Renal pelvis (tissue), 12 donors: ENCODE measurements around the gene CLIC5. TPM values are rescaled to one million over a fixed set of nuclear protein-coding genes. Genes with fewer than 3 reads are reported as not detected.

Experiments
- DNase-seq: peaks from one replicate; pipeline ENCODE4 v3.0.0-alpha.2; 2013
- long read RNA-seq, 16 experiments: transcript quantifications; one replicate each; lab custom pipeline, GENCODE V29; 2026
- polyA plus RNA-seq, 3 donors: library from polyadenylated mRNA; unstranded; fragments of 120-200 nt; gene quantifications; one replicate each; pipeline ENCODE4 v1.2.1, GENCODE V29; 2013; ENCODE audit not compliant: insufficient read length in 3 of 3

The CLIC5 gene
- polyA plus RNA-seq = 100 to 1,000 TPM; 191 to 218 (median 212) TPM
- long read RNA-seq, donor 1, full-length matches to known transcripts = 34 of 39 reads
- long read RNA-seq, donor 1, partial matches to known transcripts = 5 of 39 reads
- long read RNA-seq, donor 1, other reads (novel, unspliced or antisense) = 0 of 39 reads
- long read RNA-seq, donor 2, full-length matches to known transcripts = 55 of 55 reads
- long read RNA-seq, donor 2, partial matches to known transcripts = 0 of 55 reads
- long read RNA-seq, donor 2, other reads (novel, unspliced or antisense) = 0 of 55 reads
- long read RNA-seq, donor 3, full-length matches to known transcripts = 48 of 67 reads
- long read RNA-seq, donor 3, partial matches to known transcripts = 19 of 67 reads
- long read RNA-seq, donor 3, other reads (novel, unspliced or antisense) = 0 of 67 reads
- long read RNA-seq, donor 4, full-length matches to known transcripts = 37 of 42 reads
- long read RNA-seq, donor 4, partial matches to known transcripts = 5 of 42 reads
- long read RNA-seq, donor 4, other reads (novel, unspliced or antisense) = 0 of 42 reads
- long read RNA-seq, donor 5, full-length matches to known transcripts = 37 of 59 reads
- long read RNA-seq, donor 5, partial matches to known transcripts = 22 of 59 reads
- long read RNA-seq, donor 5, other reads (novel, unspliced or antisense) = 0 of 59 reads
- long read RNA-seq, donor 6, full-length matches to known transcripts = 65 of 70 reads
- long read RNA-seq, donor 6, partial matches to known transcripts = 5 of 70 reads
- long read RNA-seq, donor 6, other reads (novel, unspliced or antisense) = 0 of 70 reads
- long read RNA-seq, donor 7, full-length matches to known transcripts = 88 of 165 reads
- long read RNA-seq, donor 7, partial matches to known transcripts = 72 of 165 reads
- long read RNA-seq, donor 7, other reads (novel, unspliced or antisense) = 5 of 165 reads
- long read RNA-seq, donor 8, full-length matches to known transcripts = 2 of 2 reads
- long read RNA-seq, donor 8, partial matches to known transcripts = 0 of 2 reads
- long read RNA-seq, donor 8, other reads (novel, unspliced or antisense) = 0 of 2 reads
- long read RNA-seq, donor 9, full-length matches to known transcripts = 84 of 97 reads
- long read RNA-seq, donor 9, partial matches to known transcripts = 13 of 97 reads
- long read RNA-seq, donor 9, other reads (novel, unspliced or antisense) = 0 of 97 reads
- long read RNA-seq, donor 10, full-length matches to known transcripts = 57 of 111 reads
- long read RNA-seq, donor 10, partial matches to known transcripts = 45 of 111 reads
- long read RNA-seq, donor 10, other reads (novel, unspliced or antisense) = 9 of 111 reads
- long read RNA-seq, donor 11, full-length matches to known transcripts = 43 of 75 reads
- long read RNA-seq, donor 11, partial matches to known transcripts = 32 of 75 reads
- long read RNA-seq, donor 11, other reads (novel, unspliced or antisense) = 0 of 75 reads
- long read RNA-seq, donor 12, full-length matches to known transcripts = 74 of 96 reads
- long read RNA-seq, donor 12, partial matches to known transcripts = 22 of 96 reads
- long read RNA-seq, donor 12, other reads (novel, unspliced or antisense) = 0 of 96 reads
- long read RNA-seq, donor 13, full-length matches to known transcripts = 38 of 55 reads
- long read RNA-seq, donor 13, partial matches to known transcripts = 17 of 55 reads
- long read RNA-seq, donor 13, other reads (novel, unspliced or antisense) = 0 of 55 reads
- long read RNA-seq, donor 14, full-length matches to known transcripts = 79 of 173 reads
- long read RNA-seq, donor 14, partial matches to known transcripts = 88 of 173 reads
- long read RNA-seq, donor 14, other reads (novel, unspliced or antisense) = 6 of 173 reads
- long read RNA-seq, donor 15, full-length matches to known transcripts = 26 of 36 reads
- long read RNA-seq, donor 15, partial matches to known transcripts = 10 of 36 reads
- long read RNA-seq, donor 15, other reads (novel, unspliced or antisense) = 0 of 36 reads
- long read RNA-seq, donor 16, full-length matches to known transcripts = 53 of 81 reads
- long read RNA-seq, donor 16, partial matches to known transcripts = 28 of 81 reads
- long read RNA-seq, donor 16, other reads (novel, unspliced or antisense) = 0 of 81 reads

DNA sequence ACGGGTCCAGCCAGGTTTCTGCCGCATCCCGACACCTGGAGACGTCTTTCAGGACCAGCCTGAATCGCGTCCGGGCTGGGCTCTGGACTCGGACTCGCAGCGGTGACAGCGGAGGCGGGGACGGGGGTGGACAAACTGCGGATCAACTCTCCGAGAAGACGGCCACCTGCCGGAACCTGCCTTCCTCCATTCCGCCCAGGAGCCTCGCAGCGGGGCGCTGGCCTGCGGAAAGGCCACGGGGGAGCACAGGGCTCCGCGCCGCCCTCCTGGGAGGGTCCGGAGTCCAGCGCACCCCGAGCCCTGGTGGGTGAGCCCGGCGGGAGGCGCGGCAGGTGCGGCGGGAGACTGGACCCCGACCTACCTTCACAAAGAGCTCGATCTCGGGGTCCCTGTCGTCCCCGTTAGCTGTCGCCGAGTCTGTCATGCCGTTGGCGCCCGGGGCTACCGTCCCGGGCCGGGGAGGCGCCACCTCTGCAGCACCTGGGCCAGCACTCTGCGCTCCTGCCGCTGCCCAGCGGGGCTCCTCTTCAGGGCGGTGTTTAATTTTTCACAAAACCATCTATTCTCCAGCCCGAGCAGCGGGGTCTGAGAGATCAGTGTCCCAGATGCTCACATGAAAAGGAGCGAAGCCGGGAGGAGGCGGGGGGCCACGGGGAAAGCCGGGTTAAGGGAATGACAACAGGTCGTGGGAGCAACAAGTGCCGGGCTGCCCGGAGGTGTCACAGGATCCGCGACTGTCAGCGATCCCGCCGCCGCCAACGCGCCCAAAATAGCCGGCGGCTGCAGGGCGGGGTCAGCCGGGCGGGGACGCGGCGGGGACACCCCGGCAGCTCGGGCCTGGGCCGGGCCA, at the start of gene CLIC5:
CLIC5 (minus strand) TSS at position 742 of the 850 bp plus-strand sequence; CDS start at position 424, 318 bp downstream.
- DNase-seq = no peak

DNA sequence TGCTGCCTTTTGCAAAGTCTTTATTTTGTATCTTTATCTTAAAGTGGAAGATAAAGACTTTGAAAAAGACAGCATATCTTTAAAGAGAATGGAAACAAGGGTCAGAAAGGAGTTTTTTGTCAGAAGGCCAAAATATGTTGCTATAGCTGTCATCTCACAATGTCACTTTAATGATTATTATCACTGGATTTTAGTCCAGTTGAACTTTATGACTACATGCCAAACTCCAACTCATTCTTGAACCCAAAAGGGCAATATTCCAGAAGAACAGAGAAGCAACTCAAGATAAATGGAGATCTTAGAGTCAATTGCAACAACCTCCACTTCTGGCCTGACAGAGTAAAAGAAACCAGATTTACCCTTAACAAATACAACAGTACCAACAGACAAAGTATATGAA, 47.3 kb upstream of the CLIC5 start:
- no peak for DNase-seq

DNA sequence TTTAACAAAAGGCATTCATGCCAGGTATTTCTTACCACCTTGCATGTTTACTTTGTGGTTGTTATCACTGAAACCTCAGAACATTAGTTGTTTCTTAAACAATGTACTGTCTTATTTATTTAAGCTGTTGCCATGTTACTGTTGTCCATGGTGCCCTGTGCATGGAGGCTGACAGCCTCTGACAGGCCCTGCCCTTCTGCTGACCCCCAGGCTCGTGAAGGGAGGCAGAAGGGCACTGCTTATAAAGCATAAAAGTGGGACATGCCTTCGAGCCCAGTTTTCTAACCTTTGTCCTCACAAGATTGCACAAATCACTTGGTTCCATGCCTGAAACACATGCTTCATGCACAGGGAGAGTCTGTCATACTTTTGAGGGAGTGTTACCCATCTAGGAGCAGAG, 46.7 kb upstream of the CLIC5 start:
- DNase-seq = no peak

DNA sequence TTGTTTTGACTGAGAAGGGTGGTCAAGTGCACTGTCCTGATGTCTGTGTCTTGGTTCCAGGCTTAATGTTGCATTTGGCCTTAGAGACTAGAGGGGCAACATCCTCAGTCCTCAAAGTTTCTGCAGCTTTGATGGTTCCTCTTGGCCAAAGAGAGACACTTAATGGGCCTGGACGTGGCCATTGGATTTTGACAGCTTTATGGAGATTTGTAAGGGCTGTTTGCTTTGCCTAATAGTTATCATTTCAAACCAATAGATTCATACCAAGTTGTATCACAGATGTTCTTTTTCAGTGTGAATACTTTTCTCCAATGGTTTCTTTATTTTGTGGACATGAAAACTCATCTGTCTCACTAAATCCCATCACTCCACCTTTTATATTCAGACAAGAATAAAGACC, 45.8 kb upstream of the CLIC5 start:
- DNase-seq = peak; percentile 54

DNA sequence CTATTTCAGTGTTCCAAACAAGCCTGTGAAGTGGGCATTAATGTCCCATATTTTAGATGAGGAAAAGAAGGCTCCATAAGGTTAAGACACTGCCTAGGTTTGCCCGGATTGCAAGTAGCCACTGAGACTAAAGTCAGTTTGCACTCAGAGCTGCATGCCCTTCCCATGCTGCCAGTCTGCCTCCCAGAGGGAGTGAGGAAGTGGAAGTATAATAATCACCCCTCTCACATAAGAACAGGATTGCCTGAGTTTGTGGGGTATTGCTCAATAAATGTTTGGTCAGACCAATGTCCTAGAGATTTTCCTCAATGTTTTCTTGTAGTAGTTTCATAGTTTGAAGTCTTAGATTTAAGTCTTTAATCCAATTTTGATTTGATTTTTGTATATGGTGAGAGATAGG, 43.9 kb upstream of the CLIC5 start:
- DNase-seq = no peak

DNA sequence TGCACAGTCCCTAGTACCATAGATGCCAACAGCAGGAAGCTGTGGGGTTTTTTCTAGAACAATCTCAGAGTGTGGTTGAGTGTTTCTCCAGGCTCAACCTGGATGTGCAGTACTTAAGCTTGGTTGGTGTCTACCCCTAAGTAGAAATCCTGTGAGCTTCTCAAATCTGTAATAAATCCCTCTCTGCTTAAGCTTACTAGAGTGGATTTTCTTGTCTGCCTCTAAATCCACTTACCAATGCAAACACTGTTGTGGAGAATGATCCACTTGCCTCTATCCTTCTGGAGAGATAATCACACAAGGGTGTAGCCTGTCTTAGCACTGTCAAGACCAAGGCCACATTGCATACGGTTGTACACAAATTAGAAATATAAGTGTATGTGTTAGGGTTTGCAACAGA, 43.3 kb upstream of the CLIC5 start:
- DNase-seq = no peak

DNA sequence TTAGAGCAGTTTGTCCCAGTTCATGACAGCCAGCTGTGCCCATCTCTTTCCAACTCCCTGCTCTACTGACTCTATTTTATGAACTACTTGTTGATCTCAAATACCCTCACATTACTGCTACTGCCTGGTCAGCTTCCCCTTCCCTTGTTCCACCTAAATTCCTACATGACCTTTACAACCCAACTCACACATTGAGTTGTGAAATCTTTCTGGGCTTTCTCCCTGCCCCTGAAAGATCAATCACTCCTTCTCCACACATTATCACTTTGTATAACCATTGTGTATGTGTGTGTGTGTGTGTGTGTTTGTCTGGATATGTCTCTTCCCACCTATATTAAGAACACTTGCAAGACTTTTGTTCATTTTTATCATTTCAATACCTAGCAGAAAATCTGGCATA, 42.1 kb upstream of the CLIC5 start:
- DNase-seq = no peak

DNA sequence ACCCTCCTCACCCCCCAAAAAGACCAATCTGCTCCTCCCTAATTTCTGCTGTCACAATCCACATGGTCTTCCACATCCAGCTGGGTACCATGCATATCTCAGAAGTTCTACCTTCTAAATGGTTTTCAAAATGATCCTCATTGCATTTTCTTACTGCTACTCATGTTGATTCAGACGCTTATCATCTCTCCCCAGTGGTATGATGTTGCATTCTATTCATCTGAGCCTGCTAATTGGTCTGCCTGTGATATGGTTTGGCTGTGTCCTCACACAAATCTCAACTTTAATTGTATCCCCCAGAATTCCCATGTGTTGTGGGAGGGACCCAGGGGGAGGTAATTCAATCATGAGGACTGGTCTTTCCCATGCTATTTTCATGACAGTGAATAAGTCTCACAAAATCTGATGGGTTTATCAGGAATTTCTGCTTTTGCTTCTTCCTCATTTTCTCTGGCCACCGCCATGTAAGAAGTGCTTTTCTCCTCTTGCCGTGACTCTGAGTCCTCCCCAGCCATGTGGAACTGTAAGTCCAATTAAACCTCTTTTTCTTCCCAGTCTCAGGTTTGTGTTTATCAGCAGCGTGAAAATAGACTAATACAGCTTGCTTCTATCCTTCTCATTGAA, 41.4 kb upstream of the CLIC5 start:
- DNase-seq = no peak

DNA sequence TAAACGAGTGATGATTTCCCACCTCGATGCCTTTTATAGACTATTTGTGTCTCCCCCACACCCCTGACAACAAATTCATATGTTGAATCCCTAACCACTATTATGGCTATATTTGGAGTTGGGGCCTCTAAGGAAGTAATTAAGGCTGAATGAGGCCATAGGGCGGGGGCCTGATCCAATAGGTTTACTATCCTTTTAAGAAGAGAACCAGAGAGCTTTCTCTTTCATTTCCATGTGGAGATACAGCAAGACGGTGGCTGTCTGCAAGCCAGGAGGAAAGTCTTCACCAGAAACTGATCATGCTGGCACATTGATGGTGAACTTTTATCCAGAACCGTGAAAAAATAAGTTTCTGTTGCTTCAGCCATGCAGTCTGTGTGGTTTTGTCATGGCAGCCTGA, 38.9 kb upstream of the CLIC5 start:
- no peak for DNase-seq

DNA sequence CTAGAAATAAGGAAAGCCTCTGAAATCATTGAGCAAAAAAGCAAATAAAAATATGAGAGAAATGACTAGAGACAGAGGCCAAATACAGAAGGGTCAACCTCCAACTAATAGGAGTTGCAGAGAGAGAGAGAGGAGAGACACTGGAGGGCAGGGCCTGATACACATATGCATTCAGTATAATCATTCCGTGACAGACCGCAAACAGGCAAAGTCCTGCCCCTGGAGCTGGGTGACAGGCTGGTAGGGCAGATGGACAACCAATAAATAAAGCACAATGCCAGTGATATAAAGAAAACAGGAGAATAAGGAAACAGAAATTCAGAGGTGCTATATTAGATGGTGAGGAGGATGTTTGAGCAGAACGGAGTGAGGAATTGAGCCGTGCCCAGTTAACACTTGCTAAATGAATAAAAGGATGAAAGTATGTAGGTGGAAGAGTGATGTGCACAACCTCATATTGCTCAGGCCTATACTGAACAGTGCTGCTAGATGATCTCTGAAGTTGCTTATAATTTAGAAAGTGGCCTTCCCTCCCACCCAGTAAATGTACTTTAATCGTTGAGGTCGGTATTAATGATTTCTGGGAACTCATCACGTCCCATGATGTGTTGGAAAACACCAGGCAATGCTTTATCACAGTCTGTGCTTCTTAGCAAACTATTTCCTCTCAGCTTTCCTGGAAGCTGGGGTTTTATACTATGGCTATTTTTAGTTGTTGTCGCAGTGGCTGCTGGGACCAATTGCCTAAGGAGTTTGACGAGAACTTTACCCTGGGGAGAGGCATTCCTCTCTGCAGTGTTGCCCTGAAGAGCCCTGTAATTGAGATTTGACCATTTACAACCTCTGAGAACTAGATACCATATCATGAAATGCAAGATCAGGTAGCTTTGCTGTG, 37.6 kb upstream of the CLIC5 start:
- no peak for DNase-seq

DNA sequence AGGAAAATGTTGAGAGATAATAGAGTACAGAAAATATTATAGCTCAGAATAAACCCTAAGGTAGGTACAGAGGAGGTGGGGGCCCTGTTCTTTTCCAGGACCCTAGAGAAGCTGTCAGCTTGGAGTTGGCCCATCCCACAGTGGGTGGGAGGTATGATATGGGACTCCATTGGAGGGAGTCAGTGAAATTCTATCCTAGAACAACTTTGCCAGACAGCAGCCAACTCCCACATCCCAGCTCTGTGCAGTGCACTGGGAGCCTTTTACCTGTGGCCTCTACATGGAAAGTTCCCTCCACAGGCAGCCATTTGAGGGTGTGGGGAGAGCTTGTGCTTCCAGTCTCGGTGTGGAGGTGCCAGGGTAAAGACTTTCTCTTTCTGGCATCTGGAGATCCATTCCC, 36.8 kb upstream of the CLIC5 start:
- DNase-seq = no peak

DNA sequence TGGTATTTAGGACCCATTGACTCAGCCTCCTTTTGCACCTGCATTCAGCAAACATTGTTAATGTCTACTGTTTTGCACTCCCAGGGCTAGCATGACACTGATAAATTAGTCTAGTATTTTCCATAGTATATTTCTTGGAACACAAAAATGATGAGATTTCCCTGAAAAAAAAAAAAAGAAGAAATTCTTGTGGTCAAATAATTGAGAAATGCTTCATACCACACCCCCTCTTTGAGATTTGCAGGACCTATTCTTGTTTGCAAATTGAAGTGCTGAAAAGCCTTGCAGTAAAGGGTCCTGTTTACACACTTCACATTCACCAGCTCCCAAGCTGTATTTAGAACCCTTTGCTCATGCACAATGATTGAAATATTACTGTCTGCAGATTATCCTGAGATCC, 36.3 kb upstream of the CLIC5 start:
- no peak for DNase-seq

DNA sequence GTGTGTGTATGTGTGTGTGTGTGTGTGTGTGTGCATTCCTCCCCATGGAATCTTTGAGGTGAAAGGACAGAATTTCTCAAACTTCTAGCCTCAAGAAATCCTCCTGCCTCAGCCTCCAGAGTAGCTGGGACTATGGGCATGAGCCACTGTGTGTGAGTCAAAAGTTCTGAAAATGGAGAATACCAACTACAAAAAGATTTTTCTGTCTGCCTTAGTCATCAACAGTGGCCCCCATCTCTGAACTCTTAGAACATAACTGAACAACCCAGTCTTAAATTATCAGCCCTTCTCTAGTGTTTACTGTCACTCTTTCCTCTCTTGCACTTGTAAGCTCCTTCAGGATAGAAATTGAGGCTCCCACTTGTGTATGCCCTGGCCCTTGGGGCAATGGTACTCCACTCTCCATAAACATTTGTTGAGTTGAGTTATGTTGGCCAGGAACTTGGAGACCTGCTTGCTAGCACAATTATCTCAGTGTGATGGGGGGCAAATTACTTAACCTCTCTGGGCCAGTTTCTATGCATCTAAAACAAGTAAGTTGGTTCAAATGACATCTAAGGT, 35.3 kb upstream of the CLIC5 start:
- DNase-seq = no peak

DNA sequence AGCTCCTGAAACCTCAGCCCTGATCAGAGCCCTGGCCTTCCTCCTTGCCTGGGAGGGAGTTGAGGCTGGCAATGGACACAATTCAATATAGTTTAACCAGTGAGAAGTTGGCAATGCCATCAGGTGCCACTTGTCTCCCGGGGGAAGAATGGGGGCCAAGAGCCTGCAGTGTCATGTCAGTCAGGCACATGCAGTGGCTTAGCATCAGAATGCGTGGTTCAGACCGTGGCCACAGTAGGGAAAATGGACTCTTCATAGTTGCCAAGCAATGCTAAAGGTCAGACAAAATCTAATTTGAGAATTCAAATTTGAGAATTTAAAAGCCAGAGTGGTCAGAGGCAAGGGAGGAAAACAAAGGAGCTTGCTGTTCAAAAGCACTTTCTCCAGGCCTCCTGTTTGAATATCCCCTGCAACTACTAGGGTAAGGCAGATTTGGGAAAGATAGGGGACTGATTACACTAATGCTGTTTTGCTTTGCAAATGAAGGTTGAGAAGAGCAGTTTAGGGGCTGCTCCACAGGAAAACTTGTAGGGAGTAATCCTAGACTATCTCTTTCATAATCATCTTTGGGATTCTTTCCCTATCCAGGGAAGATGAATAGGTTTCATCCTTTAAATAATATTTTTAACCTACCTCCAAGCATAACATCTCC, 33.1 kb upstream of the CLIC5 start:
- no peak for DNase-seq

DNA sequence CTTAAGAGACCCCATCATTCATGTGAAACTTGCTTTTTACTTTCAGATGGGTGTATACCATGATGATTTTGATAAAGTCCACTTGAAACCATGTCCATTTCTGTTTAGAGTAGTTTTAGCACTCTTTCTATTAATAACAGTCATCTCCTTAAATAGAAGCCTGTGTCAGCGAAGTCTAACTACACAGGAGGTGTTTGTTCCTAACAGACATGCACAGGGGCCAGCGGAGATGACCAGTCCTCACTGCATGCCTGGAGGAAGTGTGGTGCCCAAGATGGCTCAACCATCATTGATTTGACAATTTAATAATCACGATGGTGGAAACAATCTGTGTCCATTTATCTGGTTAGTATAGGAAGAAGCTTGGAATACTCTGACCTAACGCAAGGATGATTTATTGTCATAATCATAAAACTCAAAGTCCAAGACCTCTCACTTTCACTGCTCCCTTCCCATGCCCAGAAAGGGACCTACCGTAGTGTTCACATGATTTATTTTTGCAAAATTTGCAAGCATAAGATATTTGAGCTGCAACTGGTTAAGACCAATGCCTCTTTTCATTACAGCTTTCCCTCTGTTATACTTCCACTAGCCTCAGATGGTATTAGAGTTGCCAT, 31.0 kb upstream of the CLIC5 start:
- DNase-seq = no peak

DNA sequence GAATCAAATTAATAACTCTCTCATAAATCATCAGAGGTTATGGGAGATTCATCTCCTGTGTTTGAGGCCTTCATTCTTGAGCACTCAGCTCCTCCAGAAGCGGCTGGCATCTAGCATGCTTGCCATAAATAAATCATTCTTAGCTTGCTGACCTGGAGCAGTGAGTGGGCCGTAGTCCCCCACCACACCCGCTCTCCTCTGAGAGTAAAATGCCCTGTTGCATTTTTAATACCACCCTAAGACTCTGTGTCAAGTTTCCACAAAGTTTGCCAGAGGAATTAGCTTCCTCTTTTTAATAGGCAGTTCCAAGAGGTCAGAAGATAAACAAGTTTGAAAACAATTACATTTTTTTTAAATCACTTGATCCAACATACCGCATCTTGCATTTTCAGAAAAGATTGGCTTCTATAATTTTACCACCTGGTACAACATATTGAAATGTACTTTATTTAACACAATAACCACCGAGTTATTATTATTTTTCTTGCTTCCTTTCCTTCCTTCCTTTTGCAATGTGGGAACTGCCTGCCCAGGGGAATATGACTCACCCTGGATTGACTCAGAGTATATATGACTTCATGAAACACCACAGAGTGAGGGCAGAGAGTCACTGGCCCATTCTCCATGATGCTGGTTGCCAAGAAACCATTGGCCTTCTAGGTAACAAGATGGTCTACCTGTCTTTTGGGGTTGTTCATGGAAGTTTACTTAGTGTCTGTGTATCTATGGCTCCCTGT, 29.4 kb upstream of the CLIC5 start:
- DNase-seq = no peak
